NCI-H345 (cell line): ENCODE results near the gene GLT8D2.

ENCODE experiments used
- DNase-seq: peaks from one replicate; lab custom pipeline; 2025; lab: John Stamatoyannopoulos, UW

The GLT8D2 gene

DNA sequence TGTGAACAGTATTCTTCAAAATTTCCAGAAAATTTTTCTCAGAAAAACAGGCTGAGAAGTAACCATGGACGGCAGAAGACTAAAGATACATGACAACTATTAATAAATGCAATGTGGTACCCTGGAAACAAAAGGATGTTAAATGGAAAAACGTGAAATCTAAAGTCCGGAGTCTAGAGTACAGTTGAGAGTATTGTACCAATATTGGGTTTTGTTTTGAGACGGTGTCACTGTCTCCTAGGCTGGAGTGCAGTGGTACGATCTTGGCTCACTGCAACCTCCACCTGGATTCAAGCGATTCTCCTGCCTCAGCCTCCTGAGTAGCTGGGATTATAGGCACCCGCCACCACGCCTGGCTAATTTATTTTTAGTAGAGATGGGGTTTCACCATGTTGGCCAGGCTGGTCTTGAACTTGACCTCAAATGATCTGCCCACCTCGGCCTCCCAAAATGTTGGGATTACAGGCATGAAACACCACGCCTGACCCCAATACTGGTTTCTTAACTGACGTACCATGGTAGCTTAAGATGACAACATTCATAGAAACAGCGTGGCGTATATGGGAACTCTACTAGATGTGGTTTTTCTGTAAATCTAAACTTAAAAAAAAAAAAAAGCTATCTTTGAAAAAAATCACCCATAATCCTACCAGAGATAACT is 101.1 kb downstream of the GLT8D2 start:
- DNase-seq, result no peak

DNA sequence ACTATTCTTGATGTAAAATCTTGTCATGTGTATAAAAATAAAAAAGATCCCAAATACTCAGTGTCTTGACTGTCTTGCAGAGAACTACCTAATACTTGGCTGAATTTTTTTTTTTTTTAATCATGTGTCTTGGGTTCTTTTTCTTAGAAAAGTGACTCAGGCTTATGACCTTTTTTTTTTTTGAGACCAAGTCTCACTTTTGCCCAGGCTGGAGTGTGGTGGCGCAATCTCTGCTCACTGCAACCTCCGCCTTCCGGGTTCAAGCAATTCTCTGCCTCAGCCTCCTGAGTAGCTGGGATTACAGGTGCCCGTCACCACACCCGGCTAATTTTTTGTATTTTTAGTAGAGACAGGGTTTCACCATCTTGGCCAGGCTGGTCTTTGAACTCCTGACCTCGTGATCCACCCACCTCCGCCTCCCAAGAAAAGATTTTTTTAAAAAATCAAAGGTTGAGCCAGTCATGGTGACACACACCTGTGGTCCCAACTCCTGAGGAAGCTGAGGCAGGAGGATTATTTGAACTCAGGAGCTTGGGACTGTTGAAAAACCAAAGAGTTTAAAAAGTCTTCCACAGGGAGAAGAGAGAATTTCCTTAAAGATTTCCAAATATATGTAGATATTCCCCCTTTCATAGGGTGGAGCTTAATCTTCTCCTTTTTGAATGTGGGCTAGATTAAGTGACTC is 102.0 kb downstream of the GLT8D2 start:
- no peak for DNase-seq

DNA sequence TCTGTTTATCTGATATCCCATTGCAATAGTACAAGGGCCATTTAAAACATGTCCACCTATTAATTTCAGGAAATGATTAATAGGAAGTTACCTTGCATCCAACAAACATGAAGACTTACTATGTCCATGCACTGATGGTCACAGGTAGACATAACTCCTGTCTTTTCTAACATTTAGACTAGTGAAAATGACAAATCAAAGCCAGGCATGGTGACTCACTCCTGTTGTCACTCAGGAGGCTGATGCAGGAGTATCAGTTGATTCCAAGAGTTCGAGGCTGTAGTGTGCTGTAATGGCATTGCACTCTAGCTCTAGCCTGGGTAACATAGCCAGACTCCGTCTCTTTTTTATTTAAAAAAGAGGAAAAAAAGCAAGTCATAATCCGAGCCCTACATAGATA is 105.0 kb downstream of the GLT8D2 start:
- DNase-seq, result no peak
